ENCODE results near the gene CSMD2.

CSMD2 gene

GRCh38 chr1:34132161-34132420 lies 32.9 kb downstream of the CSMD2 start:
- H3K4me3 ChIP-seq (ENCODE audit: insufficient read depth, low read length, poor library complexity, severe bottlenecking): no peak overlapping the region
- H3K9me3 ChIP-seq (ENCODE audit: insufficient read depth, low read length): no peaks in the 10 kb centered on the region
- no peaks in the 10 kb centered on the region for H3K9me2 ChIP-seq (replicated peaks; ENCODE audit: insufficient read depth, low read length)
- no peaks in the 10 kb centered on the region for H3K36me3 ChIP-seq (ENCODE audit: low read length)
- no peaks in the 10 kb centered on the region for H3K27me3 ChIP-seq (ENCODE audit: low read length)
- no peak for TF ChIP-seq CTCF (IDR thresholded peaks at IDR 0.05; ENCODE audit: insufficient read depth, low read length, poor library complexity, severe bottlenecking)
- H3F3A ChIP-seq (ENCODE audit: insufficient read depth): no peaks in the 10 kb centered on the region
- no peak overlapping the region for H3K27ac ChIP-seq (ENCODE audit: low read depth, low read length)
- H3K4me2 ChIP-seq (ENCODE audit: low read depth, low read length, poor library complexity, severe bottlenecking): no peak overlapping the region
- no peaks in the 10 kb centered on the region for H4K20me1 ChIP-seq (ENCODE audit: low read depth, low read length)
- H3K9ac ChIP-seq (ENCODE audit: low read length): no peak overlapping the region
- H3K79me2 ChIP-seq (ENCODE audit: insufficient read depth, low read length): no peaks in the 10 kb centered on the region
- H2AFZ ChIP-seq (ENCODE audit: low read depth, low read length, severe bottlenecking): no peak overlapping the region

- H2AFZ ChIP-seq (ENCODE audit: low read depth, low read length, severe bottlenecking): no peak overlapping the region
- H3K4me3 ChIP-seq (ENCODE audit: insufficient read depth, low read length, poor library complexity, severe bottlenecking): no peak overlapping the region
- no peaks in the 10 kb centered on the region for H3K27me3 ChIP-seq (ENCODE audit: low read length)
- H3K9me3 ChIP-seq (ENCODE audit: insufficient read depth, low read length): no peaks in the 10 kb centered on the region
- H3K9ac ChIP-seq (ENCODE audit: low read length): no peak overlapping the region
- no peaks in the 10 kb centered on the region for H3K79me2 ChIP-seq (ENCODE audit: insufficient read depth, low read length)
- no peaks in the 10 kb centered on the region for H4K20me1 ChIP-seq (ENCODE audit: low read depth, low read length)
- no peak overlapping the region for H3K27ac ChIP-seq (ENCODE audit: low read depth, low read length)
- no peak for TF ChIP-seq CTCF (IDR thresholded peaks at IDR 0.05; ENCODE audit: insufficient read depth, low read length, poor library complexity, severe bottlenecking)
- TF ChIP-seq EZH2phosphoT487 (conservative IDR thresholded peaks at IDR 0.05; ENCODE audit: low read length): no peak
- H3K36me3 ChIP-seq (ENCODE audit: low read length): no peaks in the 10 kb centered on the region
- H3F3A ChIP-seq (ENCODE audit: insufficient read depth): no peaks in the 10 kb centered on the region
- H3K9me2 ChIP-seq (replicated peaks; ENCODE audit: insufficient read depth, low read length): no peaks in the 10 kb centered on the region
- H3K4me2 ChIP-seq (ENCODE audit: low read depth, low read length, poor library complexity, severe bottlenecking): no peak overlapping the region
Observed at GRCh38 chr1:34131396-34132160, 33.5 kb downstream of the CSMD2 start.

- H3K4me3 ChIP-seq (ENCODE audit: insufficient read depth, low read length, poor library complexity, severe bottlenecking): no peak overlapping the region
- no peaks in the 10 kb centered on the region for H3K27me3 ChIP-seq (ENCODE audit: low read length)
- H4K20me1 ChIP-seq (ENCODE audit: low read depth, low read length): no peaks in the 10 kb centered on the region
- H3K36me3 ChIP-seq (ENCODE audit: low read length): no peaks in the 10 kb centered on the region
- no peak overlapping the region for H3K4me2 ChIP-seq (ENCODE audit: low read depth, low read length, poor library complexity, severe bottlenecking)
- no peaks in the 10 kb centered on the region for H3F3A ChIP-seq (ENCODE audit: insufficient read depth)
- H3K27ac ChIP-seq (ENCODE audit: low read depth, low read length): no peak overlapping the region
- no peaks in the 10 kb centered on the region for H3K9me3 ChIP-seq (ENCODE audit: insufficient read depth, low read length)
- no peak overlapping the region for H3K9ac ChIP-seq (ENCODE audit: low read length)
- H2AFZ ChIP-seq (ENCODE audit: low read depth, low read length, severe bottlenecking): no peak overlapping the region
- no peak for TF ChIP-seq CTCF (IDR thresholded peaks at IDR 0.05; ENCODE audit: insufficient read depth, low read length, poor library complexity, severe bottlenecking)
- H3K9me2 ChIP-seq (replicated peaks; ENCODE audit: insufficient read depth, low read length): no peaks in the 10 kb centered on the region
- H3K79me2 ChIP-seq (ENCODE audit: insufficient read depth, low read length): no peaks in the 10 kb centered on the region
Observed at GRCh38 chr1:34130306-34130705, 34.7 kb downstream of the CSMD2 start.
